ENCODE data around the gene ELF2.
A peak's percentile ranks its signal among the peaks of the same experiment; 100 is the strongest.
"Not testable (repeated sequence)": the region's sequence is repeated elsewhere in the genome, so short reads cannot be mapped to it uniquely, and the experiment has no call there.

ELF2 gene

DNA sequence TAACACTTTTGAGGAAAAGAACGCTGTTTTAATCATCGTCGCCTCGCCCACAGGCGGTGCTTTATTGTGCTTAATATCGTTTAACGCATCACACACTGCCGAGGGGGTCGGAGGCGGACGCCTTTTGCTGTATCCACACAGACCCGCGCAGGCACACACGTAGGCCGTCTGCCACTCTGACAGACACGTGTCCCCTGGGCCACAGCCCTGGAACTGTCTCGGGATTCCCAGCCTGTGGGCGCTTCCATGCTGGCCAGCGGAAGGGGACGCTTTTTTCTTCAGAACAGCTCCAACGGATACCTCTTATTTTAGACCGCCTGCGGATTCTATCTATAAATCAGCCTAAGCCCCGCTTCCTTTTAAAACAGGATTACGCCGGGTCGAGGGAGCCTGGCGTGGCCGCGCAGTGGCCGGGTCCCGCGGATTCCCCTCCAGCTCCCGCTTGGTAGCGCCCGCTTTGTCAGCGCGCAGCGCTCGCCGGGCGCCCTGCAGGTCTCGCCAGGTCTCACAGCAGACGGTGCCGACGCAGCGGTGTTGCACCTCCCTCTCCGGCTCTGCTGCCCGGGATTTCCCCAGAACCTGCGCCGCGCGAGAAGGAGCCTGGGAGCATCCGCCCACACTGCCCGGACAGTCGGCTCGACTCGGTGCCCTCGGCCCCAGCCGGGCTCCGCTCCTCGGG is 161.6 kb downstream of the ELF2 start, which contains the start of gene NOCT:
Gene NOCT (plus strand): TSS at position 513 of the 679 bp plus-strand sequence. CDS start 201 bp downstream, outside the sequence.
- peak within 1 kb of the TSS; percentile 64 for H2AFZ ChIP-seq (ENCODE audit: low read depth, low read length)
- no peaks in the 10 kb centered on the region for H3K27me3 ChIP-seq (ENCODE audit: insufficient read depth, low read length)
- peak within 1 kb of the TSS; percentile 71 for H3K4me3 ChIP-seq (ENCODE audit: low read length)
- H3K9me3 ChIP-seq (ENCODE audit: low read length) = no peaks in the 10 kb centered on the region
- H3K4me1 ChIP-seq (ENCODE audit: insufficient read depth, low read length) = peaks cover 24% of the 10 kb centered on the region
- H3K36me3 ChIP-seq (ENCODE audit: insufficient read depth, low read length) = peaks cover 3% of the 10 kb centered on the region

- Histone ChIP-seq H3K9me3 (ENCODE audit: low read length) (no peaks in the 10 kb centered on the region), H3K4me1 (ENCODE audit: insufficient read depth, low read length) (peaks cover 19% of the 10 kb centered on the region), H3K36me3 (ENCODE audit: insufficient read depth, low read length) (peaks cover 3% of the 10 kb centered on the region), H3K27me3 (ENCODE audit: insufficient read depth, low read length) (no peaks in the 10 kb centered on the region), H3K4me3 (ENCODE audit: low read length) (peak overlapping the region; percentile 71), H2AFZ (ENCODE audit: low read depth, low read length) (peak overlapping the region; percentile 64)
Observed at GRCh38 chr4:139014371-139015268, 162.4 kb downstream of the ELF2 start.

GRCh38 chr4:139011225-139011950 is 165.6 kb downstream of the ELF2 start:
- H3K36me3 ChIP-seq (ENCODE audit: insufficient read depth, low read length) = no peaks in the 10 kb centered on the region
- no peaks in the 10 kb centered on the region for H3K9me3 ChIP-seq (ENCODE audit: low read length)
- no peak overlapping the region for H2AFZ ChIP-seq (ENCODE audit: low read depth, low read length)
- no peaks in the 10 kb centered on the region for H3K27me3 ChIP-seq (ENCODE audit: insufficient read depth, low read length)
- H3K4me3 ChIP-seq (ENCODE audit: low read length) = no peak overlapping the region
- H3K4me1 ChIP-seq (ENCODE audit: insufficient read depth, low read length) = peaks cover 15% of the 10 kb centered on the region

GRCh38 chr4:139009702-139010101 is 167.3 kb downstream of the ELF2 start:
- Histone ChIP-seq H2AFZ (ENCODE audit: low read depth, low read length) (no peak overlapping the region), H3K4me1 (ENCODE audit: insufficient read depth, low read length) (peaks cover 10% of the 10 kb centered on the region), H3K9me3 (ENCODE audit: low read length) (no peaks in the 10 kb centered on the region)

DNA sequence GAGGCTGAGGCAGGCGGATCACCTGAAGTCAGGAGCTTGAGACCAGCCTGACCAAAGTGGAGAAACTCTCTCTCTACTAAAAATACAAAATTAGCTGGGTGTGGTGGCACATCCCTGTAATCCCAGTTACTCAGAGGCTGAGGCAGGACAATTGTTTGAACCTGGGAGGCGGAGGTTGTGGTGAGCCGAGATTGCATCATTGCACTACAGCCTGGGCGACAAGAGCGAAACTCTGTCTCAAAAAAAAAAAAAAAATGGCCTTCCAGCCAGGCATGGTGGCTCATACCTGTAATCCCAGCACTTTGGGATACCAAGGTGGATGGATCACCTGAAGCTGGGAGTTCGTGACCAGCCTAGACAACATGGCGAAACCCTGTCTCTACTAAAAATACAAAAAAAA is 168.7 kb downstream of the ELF2 start:
- H2AFZ ChIP-seq (ENCODE audit: low read depth, low read length); H3K9me3 ChIP-seq (ENCODE audit: low read length); H3K27me3 ChIP-seq (ENCODE audit: insufficient read depth, low read length); H3K4me3 ChIP-seq (ENCODE audit: low read length); H3K36me3 ChIP-seq (ENCODE audit: insufficient read depth, low read length); H3K4me1 ChIP-seq (ENCODE audit: insufficient read depth, low read length): not testable (repeated sequence)

More at GRCh38 chr4:139009702-139010101, 167.3 kb downstream of the ELF2 start:
- Histone ChIP-seq H3K36me3 (ENCODE audit: insufficient read depth, low read length) (no peaks in the 10 kb centered on the region), H3K4me3 (ENCODE audit: low read length) (no peak overlapping the region), H3K27me3 (ENCODE audit: insufficient read depth, low read length) (no peaks in the 10 kb centered on the region)

- no peaks in the 10 kb centered on the region for H3K27me3 ChIP-seq (ENCODE audit: insufficient read depth, low read length)
- H3K4me3 ChIP-seq (ENCODE audit: low read length) = no peak overlapping the region
- H3K4me1 ChIP-seq (ENCODE audit: insufficient read depth, low read length) = no peaks in the 10 kb centered on the region
- no peaks in the 10 kb centered on the region for H3K36me3 ChIP-seq (ENCODE audit: insufficient read depth, low read length)
- no peaks in the 10 kb centered on the region for H3K9me3 ChIP-seq (ENCODE audit: low read length)
- H2AFZ ChIP-seq (ENCODE audit: low read depth, low read length) = no peak overlapping the region
Observed at GRCh38 chr4:139007640-139008039, 169.4 kb downstream of the ELF2 start.
